ENCODE data around the gene CLEC16A.

CLEC16A gene

DNA sequence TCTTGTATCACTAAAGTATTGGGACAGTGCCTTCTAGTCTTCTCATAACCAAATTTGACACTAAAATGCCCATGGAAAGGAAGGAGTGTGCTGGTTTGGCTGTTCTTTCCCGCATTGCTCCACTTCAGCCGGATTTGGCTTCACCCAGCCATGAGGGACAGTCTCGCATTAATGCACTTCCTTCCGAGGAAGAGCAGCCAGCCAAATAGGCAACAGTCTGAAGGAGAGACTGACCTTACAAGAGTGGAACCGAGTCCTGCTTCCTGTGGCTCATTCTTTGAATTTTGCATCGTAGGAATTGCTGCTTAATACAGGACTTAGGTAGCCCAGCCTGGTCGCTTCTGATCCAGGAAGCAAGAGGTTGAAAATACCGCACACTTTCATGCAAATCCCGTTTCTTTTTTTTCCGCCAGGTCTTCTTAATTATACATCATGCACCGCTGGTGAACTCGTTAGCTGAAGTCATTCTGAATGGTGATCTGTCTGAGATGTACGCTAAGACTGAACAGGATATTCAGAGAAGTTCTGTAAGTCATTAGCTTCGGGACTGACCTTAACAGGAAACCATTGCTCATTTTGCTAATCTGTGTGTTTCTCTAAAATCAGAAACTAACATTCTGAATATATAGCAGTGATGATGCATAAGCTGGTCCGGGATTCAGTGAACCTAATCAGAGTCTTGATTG, 38.2 kb downstream of the CLEC16A start:
- in situ Hi-C loops (cut with MboI; ENCODE audit: low sequenced_read_pairs), result no loop called here

DNA sequence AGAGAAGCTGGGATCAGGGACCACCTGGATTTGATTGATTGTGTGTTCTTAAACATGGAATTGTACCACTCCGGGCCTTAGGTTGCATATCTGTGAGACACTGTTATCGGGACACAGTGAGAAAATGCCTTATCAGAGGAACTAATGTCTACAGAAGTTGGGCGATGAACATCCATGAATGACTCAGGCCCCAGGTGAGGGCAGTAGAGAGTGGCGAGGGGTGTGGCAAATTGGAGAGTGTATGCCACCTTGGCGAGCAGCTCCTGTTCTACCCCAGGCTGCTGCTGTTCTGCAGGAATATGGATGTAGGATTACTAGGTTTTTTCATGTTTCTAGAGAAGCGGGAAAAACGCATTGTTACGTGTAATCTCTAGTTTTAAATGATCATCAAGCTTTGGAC, 38.8 kb downstream of the CLEC16A start:
- in situ Hi-C loops (cut with MboI; ENCODE audit: low sequenced_read_pairs), result no loop called here

- in situ Hi-C loops (cut with MboI; ENCODE audit: low sequenced_read_pairs), result no loop called here
These were observed 40.1 kb downstream of the CLEC16A start for GRCh38 chr16:10984509-10984908.

- in situ Hi-C loops (cut with MboI; ENCODE audit: low sequenced_read_pairs), result no loop called here
These were observed 43.2 kb downstream of the CLEC16A start for GRCh38 chr16:10987361-10988163.

DNA sequence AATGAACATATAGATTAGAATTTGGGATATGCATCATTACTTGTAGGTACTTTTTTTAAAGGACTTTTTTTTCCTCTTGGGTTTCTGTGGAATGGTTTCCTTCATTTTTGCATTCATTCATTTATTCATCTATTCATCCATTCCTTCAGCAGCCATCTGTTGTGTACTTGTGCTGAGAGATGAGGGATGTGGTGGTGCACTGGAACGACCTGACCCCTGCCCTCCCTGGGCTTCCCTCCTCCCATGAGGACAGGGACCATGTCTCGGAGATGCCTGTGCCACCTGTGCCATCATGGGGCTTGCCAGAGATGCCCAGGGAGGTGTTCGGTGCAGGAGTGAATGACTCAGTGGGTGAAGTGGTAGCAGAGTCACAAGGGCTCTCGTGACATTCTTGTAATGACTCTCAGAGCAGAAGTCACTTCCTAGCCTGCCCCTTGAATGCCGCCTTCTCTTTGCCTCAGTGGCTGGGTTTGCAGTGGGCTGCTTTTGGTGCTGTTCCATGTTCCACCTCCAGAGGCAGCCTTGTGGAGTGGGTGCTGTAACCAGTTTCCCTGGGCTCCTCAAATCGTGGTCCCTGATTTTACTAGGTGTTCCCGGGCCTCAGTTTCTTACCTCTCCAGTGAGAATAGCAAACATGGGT, 43.9 kb downstream of the CLEC16A start:
- in situ Hi-C loops (cut with MboI; ENCODE audit: low sequenced_read_pairs), result no loop called here

GRCh38 chr16:10988879-10989278, 44.5 kb downstream of the CLEC16A start:
- in situ Hi-C loops (cut with MboI; ENCODE audit: low sequenced_read_pairs), result no loop called here

DNA sequence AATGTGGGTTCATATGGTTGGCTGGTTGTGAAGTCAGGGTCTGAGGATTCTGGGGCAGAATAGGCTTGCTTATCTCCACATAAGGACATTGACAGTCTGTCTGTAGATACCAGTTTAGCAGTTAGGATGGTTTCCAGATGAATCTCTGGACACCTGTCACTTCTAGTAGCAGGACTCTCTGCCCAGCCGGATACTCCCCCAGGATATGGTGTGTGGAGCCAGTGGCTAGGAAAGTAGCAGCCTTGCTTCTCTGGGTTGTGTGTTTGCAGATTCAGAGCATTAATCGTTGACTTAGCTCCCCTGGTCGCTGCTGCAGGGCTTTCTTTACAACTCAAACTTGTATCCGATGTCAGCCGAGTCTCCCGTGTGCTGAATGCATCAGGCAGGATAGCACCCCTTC, 45.2 kb downstream of the CLEC16A start:
- in situ Hi-C loops (cut with MboI; ENCODE audit: low sequenced_read_pairs), result no loop called here

DNA sequence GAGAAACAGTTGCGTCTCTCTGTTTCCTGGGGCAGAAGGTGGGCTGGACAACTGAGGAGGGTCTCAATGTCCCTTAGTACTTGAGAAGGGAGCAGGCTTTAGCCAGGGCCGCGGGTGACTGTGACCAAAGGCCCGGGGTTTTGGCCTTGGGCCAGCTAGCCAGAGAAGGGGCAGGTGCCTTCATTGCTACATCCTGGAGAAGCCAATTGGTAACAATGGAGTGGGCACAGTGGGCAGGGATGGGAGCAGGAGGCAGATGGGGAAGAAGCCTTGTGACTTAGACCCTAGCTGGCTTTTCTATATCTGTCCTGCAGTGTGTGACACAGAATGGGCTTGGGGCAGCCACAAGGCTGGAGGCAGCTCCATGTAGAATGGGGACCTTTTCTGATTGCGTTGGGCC, 46.0 kb downstream of the CLEC16A start:
- in situ Hi-C loops (cut with MboI; ENCODE audit: low sequenced_read_pairs), result no loop called here

GRCh38 chr16:10992112-10992511, 47.7 kb downstream of the CLEC16A start:
- in situ Hi-C loops (cut with MboI; ENCODE audit: low sequenced_read_pairs), result no loop called here

GRCh38 chr16:10992797-10993196, 48.4 kb downstream of the CLEC16A start:
- in situ Hi-C loops (cut with MboI; ENCODE audit: low sequenced_read_pairs), result no loop called here

DNA sequence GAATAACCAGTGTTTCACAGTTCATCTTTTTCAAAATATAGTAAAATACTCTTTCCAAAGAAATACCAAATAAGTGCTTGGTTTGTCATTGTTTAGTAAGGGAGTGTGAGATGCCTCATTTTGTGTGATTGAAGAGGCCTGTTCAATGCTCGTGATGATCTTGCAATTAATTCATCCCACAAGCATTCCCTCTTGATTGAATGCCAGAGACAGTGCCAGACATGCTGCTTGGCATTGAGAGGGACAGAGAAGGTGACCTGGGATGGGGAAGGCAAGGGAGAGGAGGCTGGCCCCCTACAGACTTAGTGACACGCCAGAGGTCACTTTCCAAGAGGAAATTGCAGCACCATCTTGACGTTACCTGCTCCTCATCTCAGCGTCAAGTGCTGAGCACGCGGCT, 49.3 kb downstream of the CLEC16A start:
- in situ Hi-C loops (cut with MboI; ENCODE audit: low sequenced_read_pairs), result no loop called here

DNA sequence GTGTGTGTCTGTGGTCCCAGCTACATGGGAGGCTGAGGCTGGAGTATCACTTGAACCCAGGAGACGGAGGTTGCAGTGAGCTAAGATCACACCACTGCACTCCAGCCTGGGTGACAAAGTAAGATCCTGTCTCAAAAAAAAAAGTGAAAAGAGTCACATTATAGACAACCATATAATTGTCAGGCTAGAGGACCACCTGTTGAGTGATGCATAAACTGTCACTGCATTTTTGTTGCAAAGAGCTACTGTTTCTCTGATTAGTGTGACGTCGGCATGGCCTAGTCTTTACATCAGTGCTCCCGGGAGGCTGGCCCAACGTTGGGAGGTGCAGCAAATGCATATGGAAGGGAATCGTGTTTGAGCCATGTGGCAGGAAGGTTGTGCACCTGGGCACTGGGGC, 50.2 kb downstream of the CLEC16A start:
- in situ Hi-C loops (cut with MboI; ENCODE audit: low sequenced_read_pairs), result no loop called here

GRCh38 chr16:10995565-10995964, 51.2 kb downstream of the CLEC16A start:
- in situ Hi-C loops (cut with MboI; ENCODE audit: low sequenced_read_pairs), result no loop called here

GRCh38 chr16:10997485-10997884, 53.1 kb downstream of the CLEC16A start:
- in situ Hi-C loops (cut with MboI; ENCODE audit: low sequenced_read_pairs), result no loop called here

DNA sequence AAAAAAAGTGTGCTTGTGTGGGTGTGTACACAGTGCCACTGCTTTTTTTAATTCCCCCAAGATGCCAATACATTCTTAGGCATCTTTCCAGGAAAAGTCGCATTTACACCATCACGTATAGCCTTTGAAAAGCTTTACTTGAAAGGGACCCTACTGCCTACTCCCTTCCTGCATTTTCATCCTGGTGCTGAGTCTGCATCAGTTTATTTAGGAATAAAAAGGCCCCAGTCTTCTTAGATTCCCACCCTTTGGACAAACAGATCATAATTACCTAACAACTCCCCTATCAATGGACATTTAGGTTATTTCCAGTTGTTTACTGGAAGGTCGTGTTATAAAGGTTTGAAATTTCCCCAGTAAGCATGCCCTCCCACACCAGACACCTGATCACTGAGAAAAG, 54.9 kb downstream of the CLEC16A start:
- in situ Hi-C loops (cut with MboI; ENCODE audit: low sequenced_read_pairs), result no loop called here

DNA sequence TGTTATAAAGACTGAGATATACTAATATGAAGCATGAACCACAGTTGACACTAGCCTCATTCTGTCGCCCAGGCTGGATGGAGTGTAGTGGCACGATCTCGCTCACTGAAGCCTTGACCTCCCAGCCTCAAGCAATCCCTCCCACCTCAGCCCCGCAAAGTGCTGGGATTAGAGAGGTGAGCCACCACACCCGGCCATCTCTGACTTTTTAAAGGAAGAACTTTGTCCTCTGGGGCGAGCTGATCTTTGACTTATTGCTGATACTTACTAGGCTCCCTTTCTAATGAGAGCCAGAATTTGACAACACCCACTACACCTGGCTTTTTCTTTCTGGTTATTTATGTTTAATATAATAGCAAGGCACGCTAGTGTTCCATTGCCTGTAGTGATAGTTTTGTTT, 57.2 kb downstream of the CLEC16A start:
- in situ Hi-C loops (cut with MboI; ENCODE audit: low sequenced_read_pairs), result no loop called here

GRCh38 chr16:11003141-11003540, 58.8 kb downstream of the CLEC16A start:
- in situ Hi-C loops (cut with MboI; ENCODE audit: low sequenced_read_pairs), result no loop called here

GRCh38 chr16:11004351-11004750, 60.0 kb downstream of the CLEC16A start:
- in situ Hi-C loops (cut with MboI; ENCODE audit: low sequenced_read_pairs), result no loop called here

DNA sequence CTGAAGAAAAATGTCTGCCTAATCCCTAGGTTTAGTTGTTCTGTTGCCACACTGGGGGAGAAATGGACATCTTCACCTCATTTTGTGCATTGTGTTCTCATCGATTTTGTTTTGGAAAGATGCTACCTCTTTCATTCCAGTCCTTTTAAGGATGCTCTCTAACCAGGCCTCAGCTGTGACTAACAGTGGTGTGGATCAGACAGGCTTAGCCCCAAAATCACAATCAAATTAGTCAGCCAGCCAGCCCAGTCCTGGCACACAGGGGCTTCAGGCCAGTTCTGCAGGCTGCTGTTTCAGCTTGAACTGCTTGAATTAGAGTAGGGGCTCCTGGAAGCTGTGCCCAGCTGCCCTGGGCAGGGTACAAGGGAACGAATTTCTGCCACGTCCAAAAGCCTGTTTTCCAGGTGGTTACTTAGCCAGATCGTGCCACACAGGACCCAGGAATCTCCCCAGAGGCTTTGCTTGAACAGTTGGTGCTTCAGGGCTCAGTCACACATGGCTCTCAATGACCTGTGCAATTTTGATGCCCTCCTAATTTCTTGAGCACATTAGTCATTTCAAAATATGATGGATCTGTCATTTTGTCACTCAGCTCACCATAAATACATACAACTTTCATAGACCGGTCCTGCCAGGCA, 60.7 kb downstream of the CLEC16A start:
- in situ Hi-C loops (cut with MboI; ENCODE audit: low sequenced_read_pairs), result no loop called here

DNA sequence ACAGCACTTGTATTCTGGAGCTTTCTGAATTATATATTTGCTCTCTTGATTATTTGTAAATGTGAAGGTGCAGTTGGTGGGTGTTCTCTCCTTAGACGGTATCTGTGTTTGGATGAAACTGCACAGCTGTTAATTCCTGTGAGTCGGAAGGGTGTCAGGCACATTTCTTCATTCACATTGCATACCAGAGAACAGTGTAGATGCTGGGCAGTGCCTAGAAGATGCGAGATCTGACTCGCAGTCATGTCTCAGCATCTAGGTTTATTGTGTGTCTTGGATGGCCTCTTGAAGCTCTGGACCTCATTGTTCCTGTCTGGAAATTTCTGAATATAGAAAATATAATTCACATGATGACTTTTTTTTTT, 61.2 kb downstream of the CLEC16A start:
- in situ Hi-C loops (cut with MboI; ENCODE audit: low sequenced_read_pairs), result no loop called here

DNA sequence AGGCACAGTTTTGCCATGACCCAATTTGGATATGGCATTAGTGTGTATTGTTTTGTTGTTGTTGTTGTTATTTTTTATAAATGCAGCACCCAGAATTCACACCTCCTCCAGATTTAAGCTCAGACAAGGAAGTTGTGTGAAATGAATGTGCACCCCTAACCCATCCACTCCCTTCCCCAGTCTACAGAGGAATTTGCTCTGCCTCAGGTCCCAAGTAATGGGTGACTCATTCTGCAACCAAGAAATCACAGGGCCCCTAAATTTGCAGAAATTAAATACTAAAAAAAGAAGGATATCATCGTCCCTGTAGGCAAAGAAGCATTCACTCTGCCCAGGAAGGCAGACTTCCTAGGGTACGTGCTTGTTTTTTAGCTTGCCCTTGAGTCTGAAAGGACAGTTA, 62.3 kb downstream of the CLEC16A start:
- in situ Hi-C loops (cut with MboI; ENCODE audit: low sequenced_read_pairs), result no loop called here

All from HL-60/S4 treated with phorbol 12-myristate 13-acetate at 8.2 ng/mL for 4 days and 3 days (cell line).